H9 (cell line): ENCODE data around the gene DOK5. TPM values are rescaled to one million over a fixed set of nuclear protein-coding genes. Genes with fewer than 3 reads are reported as not detected.

Experiments
- DNase-seq: peaks from one replicate; pipeline ENCODE4 v3.0.0-alpha.2; 2017
- H2AFZ ChIP-seq: one replicate; pipeline ENCODE4 v1.6.1; 2013; ENCODE audit warnings: mild to moderate bottlenecking, low read length, control low read depth, moderate library complexity
- H2AK5ac ChIP-seq: 2 replicates; pipeline ENCODE4 v1.6.1; 2013; ENCODE audit warnings: low read length, control low read depth, mixed read lengths; ENCODE audit not compliant: insufficient read length
- H2BK120ac ChIP-seq: one replicate; pipeline ENCODE4 v1.6.1; 2013; ENCODE audit warnings: low read depth, mild to moderate bottlenecking, low read length, control low read depth, inconsistent platforms; ENCODE audit not compliant: poor library complexity, severe bottlenecking
- H2BK12ac ChIP-seq: 2 replicates; pipeline ENCODE4 v1.6.1; 2013; ENCODE audit warnings: low read length, control low read depth, mixed read lengths, low read depth; ENCODE audit not compliant: insufficient read length
- H2BK15ac ChIP-seq: 2 replicates; pipeline ENCODE4 v1.6.1; 2013; ENCODE audit warnings: low read depth, low read length, control low read depth
- H2BK20ac ChIP-seq: one replicate; pipeline ENCODE4 v1.6.1; 2013; ENCODE audit warnings: low read depth, mild to moderate bottlenecking, low read length, control low read depth, inconsistent platforms; ENCODE audit not compliant: poor library complexity, severe bottlenecking
- H2BK5ac ChIP-seq: 2 replicates; pipeline ENCODE4 v1.6.1; 2013; ENCODE audit warnings: low read length, control low read depth, mixed read lengths; ENCODE audit not compliant: insufficient read length
- H3K14ac ChIP-seq: 2 replicates; pipeline ENCODE4 v1.6.1; 2013; ENCODE audit warnings: low read length, control low read depth; ENCODE audit not compliant: insufficient read depth
- H3K18ac ChIP-seq: 2 replicates; pipeline ENCODE4 v1.6.1; 2013; ENCODE audit warnings: low read depth, mild to moderate bottlenecking, mixed read lengths, low read length, control low read depth; ENCODE audit not compliant: insufficient read length
- H3K23ac ChIP-seq: 2 replicates; pipeline ENCODE4 v1.6.1; 2013; ENCODE audit warnings: low read length, control low read depth, mixed read lengths, low read depth; ENCODE audit not compliant: insufficient read length
- H3K23me2 ChIP-seq: 2 replicates; pipeline ENCODE4 v1.6.1; 2013; ENCODE audit warnings: low read depth, mild to moderate bottlenecking, mixed read lengths, low read length, control low read depth; ENCODE audit not compliant: insufficient read length, poor library complexity, severe bottlenecking
- H3K27ac ChIP-seq: 2 replicates; pipeline ENCODE4 v1.5.1; 2013; ENCODE audit warnings: low read length, control low read depth, mixed read lengths, low read depth; ENCODE audit not compliant: insufficient read length
- H3K27me3 ChIP-seq: 2 replicates; pipeline ENCODE4 v1.6.1; 2013; ENCODE audit warnings: low read length, control low read depth, inconsistent platforms; ENCODE audit not compliant: insufficient read depth
- H3K4ac ChIP-seq: 2 replicates; pipeline ENCODE4 v1.6.1; 2013; ENCODE audit warnings: low read depth, mild to moderate bottlenecking, control low read depth, inconsistent platforms, low read length, moderate library complexity
- H3K4me1 ChIP-seq: 2 replicates; pipeline ENCODE4 v1.6.1; 2013; ENCODE audit warnings: low read length, control low read depth, inconsistent platforms; ENCODE audit not compliant: insufficient read depth
- H3K4me2 ChIP-seq: 2 replicates; pipeline ENCODE4 v1.6.1; 2013; ENCODE audit warnings: low read length, control low read depth, mixed read lengths; ENCODE audit not compliant: insufficient read length, insufficient read depth
- H3K56ac ChIP-seq: 2 replicates; pipeline ENCODE4 v1.6.1; 2013; ENCODE audit warnings: low read depth, mild to moderate bottlenecking, mixed read lengths, low read length, control low read depth; ENCODE audit not compliant: insufficient read length
- H3K79me1 ChIP-seq: 2 replicates; pipeline ENCODE4 v1.6.1; 2013; ENCODE audit warnings: low read depth, mild to moderate bottlenecking, moderate library complexity, low read length, control low read depth, inconsistent platforms; ENCODE audit not compliant: insufficient read depth, poor library complexity, severe bottlenecking
- H3K79me2 ChIP-seq: 2 replicates; pipeline ENCODE4 v1.6.1; 2013; ENCODE audit warnings: low read length, control low read depth, inconsistent platforms; ENCODE audit not compliant: insufficient read depth
- H3K9ac ChIP-seq: 2 replicates; pipeline ENCODE4 v1.6.1; 2013; ENCODE audit warnings: low read length, control low read depth, mixed read lengths; ENCODE audit not compliant: insufficient read length; ENCODE audit errors: extremely low read depth
- H3K9me3 ChIP-seq: one replicate; pipeline ENCODE4 v1.6.1; 2013; ENCODE audit warnings: low read depth, low read length, inconsistent platforms; ENCODE audit not compliant: control insufficient read depth
- H3T11ph ChIP-seq: one replicate; pipeline ENCODE4 v1.6.1; 2013; ENCODE audit warnings: mild to moderate bottlenecking, low read length, control low read depth, inconsistent platforms
- H4K20me1 ChIP-seq: one replicate; pipeline ENCODE4 v1.6.1; 2013; ENCODE audit not compliant: control insufficient read depth, insufficient read length, insufficient read depth
- H4K5ac ChIP-seq: 2 replicates; pipeline ENCODE4 v1.6.1; 2013; ENCODE audit warnings: low read depth, mild to moderate bottlenecking, mixed read lengths, low read length, control low read depth; ENCODE audit not compliant: insufficient read length
- H4K8ac ChIP-seq: replicated peaks from 2 replicates; pipeline ENCODE4 v1.6.1; 2013; ENCODE audit warnings: low read length, control low read depth, mixed read lengths, low read depth; ENCODE audit not compliant: insufficient read length
- H4K91ac ChIP-seq: 2 replicates; pipeline ENCODE4 v1.6.1; 2013; ENCODE audit warnings: low read depth, mild to moderate bottlenecking, moderate library complexity, mixed read lengths, low read length, control low read depth; ENCODE audit not compliant: insufficient read length
- H3K27ac Mint-ChIP-seq, 3 experiments: 2 replicates in 2 of 3; 3 replicates in 1 of 3; pipeline ENCODE4 v1.8.0; 2020 to 2021; ENCODE audit warnings: mixed read lengths in 3 of 3, mild to moderate bottlenecking in 1 of 3, moderate library complexity in 1 of 3
- H3K27me3 Mint-ChIP-seq: 2 replicates; pipeline ENCODE4 v1.8.0; 2021; ENCODE audit warnings: low read depth, mild to moderate bottlenecking, moderate library complexity, mixed read lengths
- H3K36me3 Mint-ChIP-seq, 3 experiments: 2 replicates in 2 of 3; 3 replicates in 1 of 3; pipeline ENCODE4 v1.8.0; 2020 to 2021; ENCODE audit warnings: low read depth in 3 of 3, mixed read lengths in 3 of 3; ENCODE audit not compliant: insufficient read depth in 1 of 3
- H3K4me1 Mint-ChIP-seq, 2 experiments: 2 replicates each; pipeline ENCODE4 v1.8.0; 2020; ENCODE audit warnings: mixed read lengths in 2 of 2
- H3K4me3 Mint-ChIP-seq, 2 experiments: 2 replicates in 1 of 2; 3 replicates in 1 of 2; pipeline ENCODE4 v1.8.0; 2020 to 2021; ENCODE audit warnings: mild to moderate bottlenecking in 2 of 2, mixed read lengths in 2 of 2, moderate library complexity in 1 of 2
- H3K9me3 Mint-ChIP-seq, 2 experiments: 2 replicates in 1 of 2; 3 replicates in 1 of 2; pipeline ENCODE4 v1.8.0; 2020; ENCODE audit warnings: mild to moderate bottlenecking in 2 of 2, mixed read lengths in 2 of 2, moderate library complexity in 1 of 2
- WGBS: extraction: QIAGEN DNeasy Blood & Tissue Kit; methylation state at CpG from one replicate; pipeline ENCODE4 v1.1.7; 2013; ENCODE audit warnings: missing lambda C conversion rate, low lambda C conversion rate, mixed read lengths; ENCODE audit not compliant: insufficient read length; ENCODE audit errors: extremely low coverage; 5-methylcytosine and 5-hydroxymethylcytosine counted together
- total RNA-seq: library from RNA; stranded (reverse); gene quantifications from 2 replicates; pipeline ENCODE4 v1.2.1, GENCODE V29; 2021
- TF ChIP-seq, protein P1 (sequence below): fragments of 200-600 bp; sonication (generic); conservative IDR thresholded peaks from 3 replicates; pipeline ENCODE4 v1.8.0; 2021; ENCODE audit warnings: antibody characterized with exemption, mild to moderate bottlenecking

Gene DOK5
- total RNA-seq, 1 experiment from 2014 or later: 4.5 TPM

DNA sequence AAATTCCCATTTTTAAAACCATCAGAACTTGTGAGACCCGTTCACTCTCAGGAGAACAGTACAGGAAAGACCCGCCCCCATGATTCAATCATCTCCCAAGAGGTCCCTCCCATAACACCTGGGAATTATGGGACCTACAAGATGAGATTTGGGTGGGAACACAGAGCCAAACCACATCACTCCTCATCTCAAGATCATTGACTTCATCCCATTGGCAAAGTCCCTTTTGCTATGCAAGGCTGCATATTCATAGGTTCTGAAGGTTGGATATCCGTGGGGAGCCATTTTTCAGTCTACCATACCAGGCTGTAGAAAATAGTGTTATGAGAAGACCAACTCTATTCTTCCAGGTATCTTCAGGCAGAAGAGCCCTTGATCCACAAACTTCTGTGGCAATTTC, 219.1 kb downstream of the DOK5 start:
- Histone ChIP-seq H3K56ac (no peak overlapping the region), H3K27me3 (no peaks in the 10 kb centered on the region), H4K20me1 (no peaks in the 10 kb centered on the region), H3K4ac (no peak overlapping the region), H3K79me2 (no peaks in the 10 kb centered on the region), H3K4me1 (no peaks in the 10 kb centered on the region), H4K8ac (no peak overlapping the region), H3K18ac (no peak overlapping the region), H3K23me2 (no peaks in the 10 kb centered on the region), H2BK120ac (no peak overlapping the region), H3K27ac (no peak overlapping the region), H2AFZ (no peak overlapping the region), H4K91ac (no peak overlapping the region), H3K4me2 (no peak overlapping the region), H3K9me3 (no peaks in the 10 kb centered on the region), H2BK5ac (no peak overlapping the region), H3T11ph (no peak overlapping the region), H2BK15ac (no peak overlapping the region), H3K9ac (no peak overlapping the region), H3K79me1 (no peaks in the 10 kb centered on the region), H3K14ac (no peak overlapping the region), H2AK5ac (no peak overlapping the region), H4K5ac (no peak overlapping the region), H2BK20ac (no peak overlapping the region), H2BK12ac (no peak overlapping the region), H3K23ac (no peak overlapping the region)
- no peak overlapping the region for H3K27ac Mint-ChIP-seq
- no peak overlapping the region for H3K4me3 Mint-ChIP-seq
- H3K27me3 Mint-ChIP-seq: no peaks in the 10 kb centered on the region; the same call in 1 of the 2 replicates
- H3K36me3 Mint-ChIP-seq: peaks cover 0 to 6% (median 0%) of the 10 kb centered on the region in 3 experiments; a peak in 1 of 7 replicates
- DNase-seq: no peak
- TF ChIP-seq, protein P1, sequence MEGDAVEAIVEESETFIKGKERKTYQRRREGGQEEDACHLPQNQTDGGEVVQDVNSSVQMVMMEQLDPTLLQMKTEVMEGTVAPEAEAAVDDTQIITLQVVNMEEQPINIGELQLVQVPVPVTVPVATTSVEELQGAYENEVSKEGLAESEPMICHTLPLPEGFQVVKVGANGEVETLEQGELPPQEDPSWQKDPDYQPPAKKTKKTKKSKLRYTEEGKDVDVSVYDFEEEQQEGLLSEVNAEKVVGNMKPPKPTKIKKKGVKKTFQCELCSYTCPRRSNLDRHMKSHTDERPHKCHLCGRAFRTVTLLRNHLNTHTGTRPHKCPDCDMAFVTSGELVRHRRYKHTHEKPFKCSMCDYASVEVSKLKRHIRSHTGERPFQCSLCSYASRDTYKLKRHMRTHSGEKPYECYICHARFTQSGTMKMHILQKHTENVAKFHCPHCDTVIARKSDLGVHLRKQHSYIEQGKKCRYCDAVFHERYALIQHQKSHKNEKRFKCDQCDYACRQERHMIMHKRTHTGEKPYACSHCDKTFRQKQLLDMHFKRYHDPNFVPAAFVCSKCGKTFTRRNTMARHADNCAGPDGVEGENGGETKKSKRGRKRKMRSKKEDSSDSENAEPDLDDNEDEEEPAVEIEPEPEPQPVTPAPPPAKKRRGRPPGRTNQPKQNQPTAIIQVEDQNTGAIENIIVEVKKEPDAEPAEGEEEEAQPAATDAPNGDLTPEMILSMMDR: no peak
- H3K9me3 Mint-ChIP-seq: peaks cover 4 to 6% of the 10 kb centered on the region in 2 experiments; a peak in 4 of 5 replicates
- no CpG with 5 or more reads among the region's 3 CpGs for WGBS
- peaks cover 4 to 7% of the 10 kb centered on the region in 2 experiments; a peak in 3 of 4 replicates for H3K4me1 Mint-ChIP-seq
